Pons (tissue), 1 donor: Measurements from ENCODE around the gene RNF125.
"Not testable (repeated sequence)": the region's sequence is repeated elsewhere in the genome, so short reads cannot be mapped to it uniquely, and the experiment has no call there.

ENCODE experiments used
- DNase-seq: peaks from one replicate; pipeline ENCODE4 v3.0.0-alpha.2; 2016; ENCODE audit warnings: low spot score

Gene RNF125

GRCh38 chr18:32018331-32019250 lies at the start of gene RNF125:
Gene RNF125 (plus strand): TSS chr18:32018825. CDS start chr18:32018864, 39 bp downstream.
- DNase-seq, result peak; percentile 67

- DNase-seq, result no peak
Observed at GRCh38 chr18:31970617-31971016, 48.0 kb upstream of the RNF125 start.

- DNase-seq, result no peak
Observed at GRCh38 chr18:31973929-31974546, 44.6 kb upstream of the RNF125 start.

GRCh38 chr18:31976242-31976641 lies 42.4 kb upstream of the RNF125 start:
- no peak for DNase-seq

GRCh38 chr18:31977270-31977872 lies 41.3 kb upstream of the RNF125 start:
- peak; percentile 82 for DNase-seq

GRCh38 chr18:31978616-31979015 lies 40.0 kb upstream of the RNF125 start:
- DNase-seq, result no peak

GRCh38 chr18:31979714-31980113 lies 38.9 kb upstream of the RNF125 start:
- DNase-seq, result no peak

- no peak for DNase-seq
Observed at GRCh38 chr18:31980863-31981262, 37.8 kb upstream of the RNF125 start.

- DNase-seq, result no peak
Observed at GRCh38 chr18:31983020-31983419, 35.6 kb upstream of the RNF125 start.

GRCh38 chr18:31983976-31984375 lies 34.6 kb upstream of the RNF125 start:
- no peak for DNase-seq

GRCh38 chr18:31990823-31991222 lies 27.8 kb upstream of the RNF125 start:
- peak; percentile 64 for DNase-seq

GRCh38 chr18:31996007-31996406 lies 22.6 kb upstream of the RNF125 start:
- no peak for DNase-seq

- no peak for DNase-seq
Observed at GRCh38 chr18:31998880-31999412, 19.7 kb upstream of the RNF125 start.

GRCh38 chr18:32001141-32001540 lies 17.5 kb upstream of the RNF125 start:
- not testable (repeated sequence) for DNase-seq

- not testable (repeated sequence) for DNase-seq
Observed at GRCh38 chr18:32003822-32004221, 14.8 kb upstream of the RNF125 start.

- no peak for DNase-seq
Observed at GRCh38 chr18:32010124-32010721, 8.4 kb upstream of the RNF125 start.

- no peak for DNase-seq
Observed at GRCh38 chr18:32011193-32011592, 7.4 kb upstream of the RNF125 start.

GRCh38 chr18:32019251-32019948 lies 775 bp downstream of the RNF125 start:
- peak; percentile 68 for DNase-seq

- not testable (repeated sequence) for DNase-seq
Observed at GRCh38 chr18:32019949-32020625, 1.5 kb downstream of the RNF125 start.

GRCh38 chr18:32021756-32022564 lies 3.3 kb downstream of the RNF125 start:
- peak; percentile 95 for DNase-seq
